GM18498 (cell line): ENCODE data around the gene MSRB2.
A peak's percentile ranks its signal among the peaks of the same experiment; 100 is the strongest.
"Not testable (repeated sequence)": the region's sequence is repeated elsewhere in the genome, so short reads cannot be mapped to it uniquely, and the experiment has no call there.

Experiments used
- ATAC-seq: cut with Tn5 transposase; IDR thresholded peaks from one replicate; pipeline ENCODE4 v1.9.1; 2021; ENCODE audit warnings: mild to moderate bottlenecking, moderate library complexity; ENCODE audit not compliant: unreplicated experiment

The MSRB2 gene

GRCh38 chr10:23070092-23070912 is 25.1 kb upstream of the MSRB2 start:
- ATAC-seq, result not testable (repeated sequence)

DNA sequence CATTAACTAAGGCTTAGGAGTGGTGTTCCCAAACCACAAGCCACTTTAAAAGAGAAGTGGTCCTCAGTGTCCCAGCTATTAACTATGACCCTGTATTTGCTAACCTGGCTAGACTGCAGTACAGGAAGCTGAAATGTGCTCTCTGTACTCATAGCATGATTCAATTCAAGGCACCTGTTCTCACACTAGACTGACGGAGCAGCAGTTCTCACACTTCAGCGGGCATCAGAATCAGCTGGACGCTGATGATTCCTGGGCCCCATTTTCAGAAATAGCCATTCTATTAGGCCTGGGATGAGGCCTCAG is 24.5 kb upstream of the MSRB2 start:
- no peak for ATAC-seq

DNA sequence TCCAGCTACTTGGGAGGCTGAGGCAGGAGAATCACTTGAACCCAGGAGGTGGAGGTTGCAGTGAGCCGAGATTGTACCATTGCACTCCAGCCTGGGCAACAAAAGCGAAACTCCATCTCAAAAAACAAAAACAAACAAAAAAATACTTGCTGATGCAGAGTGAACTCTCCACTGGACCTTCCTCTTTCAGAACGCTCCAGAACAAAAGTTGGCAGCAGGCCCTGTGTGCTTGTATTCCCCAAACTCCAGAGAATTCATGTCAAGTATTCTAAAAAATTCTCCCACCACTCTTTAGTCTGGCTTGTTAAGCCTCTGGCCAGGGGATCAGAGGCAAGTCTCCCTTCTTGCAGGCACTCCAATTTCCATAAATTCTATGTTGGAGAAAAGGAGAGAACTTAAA is 22.8 kb upstream of the MSRB2 start:
- not testable (repeated sequence) for ATAC-seq

DNA sequence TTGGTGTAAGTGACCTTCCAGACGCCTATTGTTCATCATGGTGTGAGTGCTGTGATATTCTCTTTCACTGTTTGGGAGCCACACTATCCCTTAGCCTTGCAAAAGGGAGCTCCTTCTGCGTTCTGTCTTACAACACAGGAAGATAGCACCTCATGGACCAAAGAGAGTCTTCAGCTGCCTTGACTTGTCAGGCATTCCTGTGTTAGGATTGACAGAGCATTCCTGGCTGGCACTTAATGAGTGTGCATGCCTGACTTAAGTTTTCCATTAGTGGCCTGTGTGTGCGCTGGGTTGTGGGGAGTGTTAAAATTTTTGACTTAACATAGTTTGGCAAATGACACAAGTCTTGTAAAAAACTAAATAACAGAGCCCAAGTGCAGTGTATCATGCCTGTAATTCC is 21.9 kb upstream of the MSRB2 start:
- ATAC-seq, result no peak

- no peak for ATAC-seq
Observed at GRCh38 chr10:23075672-23076071, 19.7 kb upstream of the MSRB2 start.

DNA sequence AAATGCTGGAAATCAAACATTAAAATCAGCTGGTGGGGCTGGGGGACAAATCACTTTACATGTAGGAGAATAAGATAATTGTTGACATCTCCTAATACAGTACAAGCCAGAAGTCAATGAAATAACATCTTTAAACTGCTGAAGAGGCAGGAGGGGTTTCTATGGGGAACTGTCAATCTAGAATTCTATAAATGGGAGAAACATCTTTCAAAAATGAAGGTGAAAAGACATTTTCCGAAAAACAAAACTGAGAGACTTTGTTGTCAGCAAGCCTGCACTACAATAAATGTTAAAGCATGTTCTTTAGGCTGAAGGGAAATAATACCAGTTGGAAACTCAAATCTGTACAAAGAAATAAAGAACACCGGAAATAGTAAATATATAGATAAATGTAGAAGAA is 17.3 kb upstream of the MSRB2 start:
- ATAC-seq, result no peak

- no peak for ATAC-seq
Observed at GRCh38 chr10:23079700-23080099, 15.7 kb upstream of the MSRB2 start.

DNA sequence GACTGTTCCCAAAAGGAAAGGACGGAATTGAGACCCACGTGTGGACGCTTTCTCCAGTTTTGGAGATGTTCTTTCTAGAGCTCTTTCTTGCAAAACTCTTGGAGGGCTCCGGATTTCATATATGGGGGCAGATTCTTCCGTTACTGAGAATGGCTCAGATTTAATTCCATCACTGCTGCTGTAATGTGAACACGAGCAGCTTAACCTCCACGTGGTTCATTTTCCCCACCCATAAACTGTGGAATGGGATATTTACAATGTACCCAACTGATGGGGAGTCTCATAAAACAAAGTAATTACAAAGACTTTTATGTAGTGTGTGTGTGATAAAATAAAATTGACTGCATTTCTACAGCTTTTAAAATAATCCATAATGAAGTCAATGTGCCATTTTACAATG is 15.1 kb upstream of the MSRB2 start:
- no peak for ATAC-seq

- ATAC-seq, result no peak
Observed at GRCh38 chr10:23081221-23081750, 14.1 kb upstream of the MSRB2 start.

- ATAC-seq, result no peak
Observed at GRCh38 chr10:23081891-23082290, 13.5 kb upstream of the MSRB2 start.

DNA sequence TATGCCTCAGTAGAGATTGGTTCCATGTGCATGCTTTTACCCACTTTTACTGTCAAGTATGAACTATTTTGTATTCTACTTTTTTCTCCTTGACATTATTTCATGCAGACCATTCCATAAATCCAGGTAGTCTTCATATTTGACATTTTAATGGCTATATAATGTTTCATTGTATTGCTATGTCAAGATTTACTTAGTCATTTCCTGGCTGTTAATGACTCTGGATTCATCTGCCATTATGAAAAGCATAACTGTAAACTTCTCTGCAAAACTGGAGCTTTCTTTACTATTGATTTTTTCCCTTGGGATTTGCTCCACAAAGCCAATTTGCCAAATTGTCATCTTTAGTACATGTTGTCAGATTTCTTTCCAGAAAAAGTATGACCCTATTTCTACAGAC is 6.8 kb upstream of the MSRB2 start:
- no peak for ATAC-seq

GRCh38 chr10:23094786-23095403 is 484 bp upstream of the MSRB2 start:
- no peak for ATAC-seq

- peak; percentile 57 for ATAC-seq
Observed at GRCh38 chr10:23095966-23096801, 805 bp downstream of the MSRB2 start.

- no peak for ATAC-seq
Observed at GRCh38 chr10:23096802-23097549, 1.6 kb downstream of the MSRB2 start.

DNA sequence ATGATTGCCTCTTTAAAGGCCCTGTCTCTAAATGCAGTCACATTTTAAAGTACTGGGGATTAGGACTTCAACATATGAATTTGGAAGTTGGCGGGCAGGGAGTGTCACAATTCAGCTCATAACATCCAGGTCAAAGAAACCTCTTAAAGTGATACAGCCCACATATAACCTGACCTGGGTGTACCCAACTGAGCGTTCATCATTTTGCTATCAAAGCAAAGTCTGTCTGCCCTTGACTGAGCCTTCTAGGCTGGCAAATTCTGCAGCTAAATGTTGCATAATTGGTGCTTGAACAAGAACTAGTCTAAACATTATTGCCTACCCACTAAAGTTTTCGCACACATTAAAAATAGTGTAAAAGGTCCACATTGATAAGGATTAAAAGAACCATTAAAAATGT is 3.7 kb downstream of the MSRB2 start:
- ATAC-seq, result no peak

DNA sequence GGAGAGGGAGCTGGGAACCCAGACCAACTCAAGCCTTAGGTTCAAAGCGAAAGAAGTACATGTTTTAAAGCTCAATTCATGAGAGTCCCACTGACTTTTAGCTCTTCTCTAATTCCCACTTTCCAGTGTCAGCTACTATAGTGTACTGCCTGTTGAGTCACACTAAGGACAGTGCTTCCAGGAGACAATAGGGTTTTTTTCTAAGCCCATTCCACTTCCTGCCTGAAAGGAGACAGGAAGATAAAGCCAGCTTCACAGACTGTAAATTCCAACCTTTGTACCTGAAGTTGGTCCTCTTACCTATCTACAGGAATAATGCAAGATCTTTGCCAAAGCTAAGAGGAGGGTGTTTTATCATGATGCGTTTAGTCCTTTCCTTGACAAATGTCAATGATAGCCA is 4.4 kb downstream of the MSRB2 start:
- ATAC-seq, result no peak

- no peak for ATAC-seq
Observed at GRCh38 chr10:23100331-23101030, 5.1 kb downstream of the MSRB2 start.

DNA sequence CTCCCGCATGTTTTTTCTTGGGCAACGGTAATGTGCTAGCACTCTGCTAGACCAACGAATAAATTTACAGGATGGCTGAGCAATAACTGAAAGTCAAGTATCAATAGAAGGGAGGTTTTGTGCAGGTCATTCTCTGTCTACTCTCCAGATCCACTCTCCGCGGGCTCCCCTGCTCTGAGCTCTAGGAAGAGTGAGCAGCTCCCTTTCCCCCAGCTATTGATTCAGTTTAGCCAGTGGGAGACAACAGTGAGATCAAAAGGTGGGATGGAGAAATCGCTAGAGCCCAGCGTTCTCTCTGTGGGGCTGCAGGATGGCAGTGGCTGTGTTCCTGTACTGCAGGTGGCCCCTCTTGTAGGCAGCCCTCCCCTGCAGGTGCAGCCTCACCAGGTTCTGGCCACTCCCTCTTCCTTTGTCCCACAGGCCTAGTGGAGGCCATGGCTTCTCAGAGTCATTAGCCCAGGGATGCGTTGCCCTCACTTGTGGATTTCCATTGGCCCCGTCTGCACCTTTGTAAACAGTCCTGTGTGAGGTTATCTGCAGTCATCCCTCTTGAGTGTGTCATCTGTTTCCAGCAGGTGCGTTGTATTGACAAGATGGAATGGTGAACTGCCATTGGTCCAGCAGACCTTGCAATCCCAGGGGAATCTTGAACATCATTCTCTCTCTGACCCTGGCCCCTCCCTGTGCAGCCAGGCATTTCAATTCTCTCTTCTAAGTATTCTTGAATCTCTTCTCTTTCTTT is 11.1 kb downstream of the MSRB2 start:
- ATAC-seq, result no peak

- no peak for ATAC-seq
Observed at GRCh38 chr10:23110722-23111516, 15.5 kb downstream of the MSRB2 start.
